ENCODE measurements around the gene PLD1.

Gene PLD1

GRCh38 chr3:171678971-171679492 lies 131.3 kb downstream of the PLD1 start:
- ChIA-PET POLR2A (no interaction called here), CTCF (interaction anchor here (0.9 to 1.1 kb wide), 2 partner anchors 629 to 636 kb away, joined by 3 read pairs; no protein-coding TSS in a partner anchor)
- H3K9me3 ChIP-seq (ENCODE audit: control insufficient read depth, insufficient read depth, low read depth, low read length): no peaks in the 10 kb centered on the region
- peaks cover 4% of the 10 kb centered on the region; the same call in 1 of the 2 replicates for H3K4me1 ChIP-seq (ENCODE audit: control insufficient read depth, insufficient read depth, low read length)
- no peak overlapping the region for H3K4me3 ChIP-seq (ENCODE audit: low read depth, low read length)
- no peak overlapping the region for H3K27ac ChIP-seq (ENCODE audit: extremely low read depth, low read depth, low read length)
- H3K36me3 ChIP-seq (ENCODE audit: control insufficient read depth in 2 of 2, insufficient read depth in 1 of 2, low read length in 2 of 2): no peaks in the 10 kb centered on the region
- no peak for TF ChIP-seq ZNF140 (tag by site-specific recombination; IDR thresholded peaks at IDR 0.05)
- TF ChIP-seq ZNF626 (tag by site-specific recombination; IDR thresholded peaks at IDR 0.05): no peak
- no peak for TF ChIP-seq ZNF704 (tag by site-specific recombination; IDR thresholded peaks at IDR 0.05)
- TF ChIP-seq ZEB2 (tag by site-specific recombination; IDR thresholded peaks at IDR 0.05): no peak
- no peak for TF ChIP-seq ZNF558 (tag by site-specific recombination; IDR thresholded peaks at IDR 0.05)
- no peak for TF ChIP-seq OSR2 (tag by site-specific recombination; IDR thresholded peaks at IDR 0.05)
- no peak for TF ChIP-seq ZNF843 (tag by site-specific recombination; IDR thresholded peaks at IDR 0.05)
- no peak for TF ChIP-seq ZBTB21 (tag by site-specific recombination; IDR thresholded peaks at IDR 0.05)
- no peak for TF ChIP-seq ZBTB44 (tag by site-specific recombination; IDR thresholded peaks at IDR 0.05)
- TF ChIP-seq ZSCAN4 (tag by site-specific recombination; IDR thresholded peaks at IDR 0.05): no peak
- TF ChIP-seq ZNF354C (tag by site-specific recombination; IDR thresholded peaks at IDR 0.05; ENCODE audit: borderline replicate concordance, low read depth): no peak
- TF ChIP-seq ATF2 (tag by site-specific recombination; IDR thresholded peaks at IDR 0.05; ENCODE audit: low read depth): no peak
- TF ChIP-seq PBX3 (CRISPR knock-in tag; IDR thresholded peaks at IDR 0.05): no peak

GRCh38 chr3:171677706-171678105 lies 132.6 kb downstream of the PLD1 start:
- Histone ChIP-seq H3K36me3 (ENCODE audit: control insufficient read depth in 2 of 2, insufficient read depth in 1 of 2, low read length in 2 of 2) (no peaks in the 10 kb centered on the region), H3K9me3 (ENCODE audit: control insufficient read depth, insufficient read depth, low read depth, low read length) (no peaks in the 10 kb centered on the region), H3K4me1 (ENCODE audit: control insufficient read depth, insufficient read depth, low read length) (peaks cover 4% of the 10 kb centered on the region; the same call in 1 of the 2 replicates), H3K27ac (ENCODE audit: extremely low read depth, low read depth, low read length) (no peak overlapping the region), H3K4me3 (ENCODE audit: low read depth, low read length) (no peak overlapping the region)
- POLR2A ChIA-PET: no interaction called here
- CTCF ChIA-PET: interaction anchor here (0.6 kb wide), 1 partner anchor 10 kb away, joined by 3 read pairs; no protein-coding TSS in a partner anchor
- TF ChIP-seq ZSCAN4 (tag by site-specific recombination; IDR thresholded peaks at IDR 0.05) (no peak), ZNF112 (tag by site-specific recombination; IDR thresholded peaks at IDR 0.05) (no peak), ZNF501 (tag by site-specific recombination; IDR thresholded peaks at IDR 0.05) (no peak), ZNF473 (tag by site-specific recombination; IDR thresholded peaks at IDR 0.05) (no peak), ZNF677 (tag by site-specific recombination; IDR thresholded peaks at IDR 0.05) (no peak), SP7 (tag by site-specific recombination; IDR thresholded peaks at IDR 0.05) (no peak), ZBTB8A (tag by site-specific recombination; IDR thresholded peaks at IDR 0.05) (no peak), GLIS2 (tag by site-specific recombination; IDR thresholded peaks at IDR 0.05) (no peak), KLF16 (tag by site-specific recombination; IDR thresholded peaks at IDR 0.05) (no peak), ZNF791 (tag by site-specific recombination; IDR thresholded peaks at IDR 0.05) (no peak), ZBTB11 (tag by site-specific recombination; conservative IDR thresholded peaks at IDR 0.05; ENCODE audit: low read depth) (no peak), BCL11A (tag by site-specific recombination; IDR thresholded peaks at IDR 0.05; ENCODE audit: low read depth) (no peak), ZNF184 (tag by site-specific recombination; IDR thresholded peaks at IDR 0.05) (no peak)

All from HEK293 (cell line).